Astrocyte (in vitro differentiated cells and primary cell): ENCODE results near the gene FAM219B. TPM values are rescaled to one million over a fixed set of nuclear protein-coding genes. Genes with fewer than 3 reads are reported as not detected.
"Not testable (repeated sequence)": the region's sequence is repeated elsewhere in the genome, so short reads cannot be mapped to it uniquely, and the experiment has no call there.

Experiments
- DNase-seq: peaks from one replicate; pipeline ENCODE4 v3.0.0-alpha.2; 2010; ENCODE audit warnings: low read depth
- FAIRE-seq: peaks from 2 replicates; lab custom pipeline; 2011; peaks lifted over from hg19 to GRCh38; lab: Jason Lieb, UNC
- H2AFZ ChIP-seq: 2 replicates; pipeline ENCODE4 v1.6.0; 2012; ENCODE audit warnings: low read depth, low read length, inconsistent platforms
- H3K27ac ChIP-seq: 2 replicates; pipeline ENCODE4 v1.5.1; 2011; ENCODE audit warnings: low read depth, low read length, inconsistent platforms
- H3K27me3 ChIP-seq: 2 replicates; pipeline ENCODE4 v1.6.0; 2011; ENCODE audit warnings: low read length, inconsistent platforms; ENCODE audit not compliant: insufficient read depth
- H3K36me3 ChIP-seq: 2 replicates; pipeline ENCODE4 v1.5.1; 2011; ENCODE audit warnings: low read length, inconsistent platforms; ENCODE audit not compliant: insufficient read depth
- H3K4me1 ChIP-seq: 2 replicates; pipeline ENCODE4 v1.5.1; 2011; ENCODE audit warnings: low read length, inconsistent platforms; ENCODE audit not compliant: insufficient read depth
- H3K4me2 ChIP-seq: 2 replicates; pipeline ENCODE4 v1.6.0; 2012; ENCODE audit warnings: low read length, inconsistent platforms
- H3K4me3 ChIP-seq: 2 replicates; pipeline ENCODE4 v1.5.1; 2011; ENCODE audit warnings: low read depth, mild to moderate bottlenecking, low read length, inconsistent platforms; ENCODE audit not compliant: insufficient read depth
- H3K79me2 ChIP-seq: 2 replicates; pipeline ENCODE4 v1.6.0; 2012; ENCODE audit warnings: mild to moderate bottlenecking, low read length, inconsistent platforms; ENCODE audit not compliant: insufficient read depth
- H3K9ac ChIP-seq: 2 replicates; pipeline ENCODE4 v1.6.0; 2012; ENCODE audit warnings: mild to moderate bottlenecking, low read length, inconsistent platforms
- H3K9me3 ChIP-seq: 2 replicates; pipeline ENCODE4 v1.5.1; 2012; ENCODE audit warnings: low read depth, mild to moderate bottlenecking, low read length, inconsistent platforms; ENCODE audit not compliant: insufficient read depth
- H4K20me1 ChIP-seq: 2 replicates; pipeline ENCODE4 v1.6.0; 2012; ENCODE audit warnings: low read length, inconsistent platforms; ENCODE audit not compliant: insufficient read depth
- H3K27ac Mint-ChIP-seq: one replicate; pipeline ENCODE4 v1.8.0; 2021; ENCODE audit warnings: mild to moderate bottlenecking, mixed read lengths; ENCODE audit not compliant: unreplicated experiment
- H3K27me3 Mint-ChIP-seq: one replicate; pipeline ENCODE4 v1.8.0; 2021; ENCODE audit warnings: low read depth, mixed read lengths; ENCODE audit not compliant: unreplicated experiment
- H3K36me3 Mint-ChIP-seq: one replicate; pipeline ENCODE4 v1.8.0; 2021; ENCODE audit warnings: low read depth, mixed read lengths; ENCODE audit not compliant: unreplicated experiment
- H3K4me1 Mint-ChIP-seq: one replicate; pipeline ENCODE4 v1.8.0; 2021; ENCODE audit warnings: low read depth, mixed read lengths; ENCODE audit not compliant: unreplicated experiment
- H3K4me3 Mint-ChIP-seq: one replicate; pipeline ENCODE4 v1.8.0; 2021; ENCODE audit warnings: mild to moderate bottlenecking, moderate library complexity, mixed read lengths; ENCODE audit not compliant: unreplicated experiment
- H3K9me3 Mint-ChIP-seq: one replicate; pipeline ENCODE4 v1.8.0; 2021; ENCODE audit warnings: mild to moderate bottlenecking, mixed read lengths; ENCODE audit not compliant: unreplicated experiment
- CTCF ChIP-seq: IDR thresholded peaks from 2 replicates; pipeline ENCODE4 v1.5.1; 2011; ENCODE audit warnings: low read depth, mild to moderate bottlenecking, inconsistent platforms, low read length, moderate library complexity; ENCODE audit not compliant: insufficient read depth
- EZH2 ChIP-seq: IDR thresholded peaks from 2 replicates; pipeline ENCODE4 v1.6.1; 2012; ENCODE audit warnings: mild to moderate bottlenecking, low read length, inconsistent platforms; ENCODE audit not compliant: insufficient read depth
- total RNA-seq: library from RNA; stranded (reverse); gene quantifications from 2 replicates; pipeline ENCODE4 v1.2.1, GENCODE V29; 2021

Gene FAM219B
- total RNA-seq, 1 donor from 2014 or later, result 97.1 TPM

- no peaks in the 10 kb centered on the region for H3K9me3 Mint-ChIP-seq
- H3K36me3 ChIP-seq, result peaks cover 30% of the 10 kb centered on the region
- no peaks in the 10 kb centered on the region for H3K4me1 ChIP-seq
- FAIRE-seq, result no peak
- H3K27ac Mint-ChIP-seq, result no peak overlapping the region
- no peak overlapping the region for H3K4me3 Mint-ChIP-seq
- no peak overlapping the region for H3K27ac ChIP-seq
- no peak overlapping the region for H3K9ac ChIP-seq
- TF ChIP-seq EZH2 (no peak), CTCF (no peak)
- no peaks in the 10 kb centered on the region for H3K27me3 ChIP-seq
- H3K4me2 ChIP-seq, result no peak overlapping the region
- no peak overlapping the region for H3K4me3 ChIP-seq
- no peak for DNase-seq
- no peaks in the 10 kb centered on the region for H4K20me1 ChIP-seq
- H3K27me3 Mint-ChIP-seq, result no peaks in the 10 kb centered on the region
- no peaks in the 10 kb centered on the region for H3K4me1 Mint-ChIP-seq
- H3K36me3 Mint-ChIP-seq, result peaks cover 22% of the 10 kb centered on the region
- no peak overlapping the region for H2AFZ ChIP-seq
- H3K79me2 ChIP-seq, result no peaks in the 10 kb centered on the region
- H3K9me3 ChIP-seq, result no peaks in the 10 kb centered on the region
These were observed 11.0 kb upstream of the FAM219B start for GRCh38 chr15:74917676-74918075.

GRCh38 chr15:74913799-74914198 is 7.1 kb upstream of the FAM219B start:
- H3K4me3 ChIP-seq, H3K79me2 ChIP-seq, H3K27me3 Mint-ChIP-seq, H3K27me3 ChIP-seq, H3K27ac Mint-ChIP-seq, H3K9me3 Mint-ChIP-seq, FAIRE-seq, H3K9ac ChIP-seq, DNase-seq, H3K4me1 ChIP-seq, H4K20me1 ChIP-seq, H3K4me2 ChIP-seq, H3K4me1 Mint-ChIP-seq, H3K27ac ChIP-seq, H3K9me3 ChIP-seq, H3K4me3 Mint-ChIP-seq, H2AFZ ChIP-seq: not testable (repeated sequence)
- H3K36me3 Mint-ChIP-seq, result peaks cover 18% of the 10 kb centered on the region
- H3K36me3 ChIP-seq, result peaks cover 26% of the 10 kb centered on the region

GRCh38 chr15:74913041-74913440 is 6.4 kb upstream of the FAM219B start:
- H3K27me3 Mint-ChIP-seq, result no peaks in the 10 kb centered on the region
- H3K4me1 Mint-ChIP-seq, result no peaks in the 10 kb centered on the region
- Histone ChIP-seq H3K27me3 (no peaks in the 10 kb centered on the region), H3K4me3 (no peak overlapping the region), H3K36me3 (peaks cover 21% of the 10 kb centered on the region), H3K9ac (no peak overlapping the region), H3K27ac (no peak overlapping the region), H3K4me2 (no peak overlapping the region), H3K4me1 (no peaks in the 10 kb centered on the region), H2AFZ (no peak overlapping the region), H3K79me2 (no peaks in the 10 kb centered on the region), H4K20me1 (no peaks in the 10 kb centered on the region), H3K9me3 (no peaks in the 10 kb centered on the region)
- no peak for DNase-seq
- FAIRE-seq, result no peak
- no peak for TF ChIP-seq EZH2
- TF ChIP-seq CTCF, result no peak
- no peaks in the 10 kb centered on the region for H3K9me3 Mint-ChIP-seq
- H3K27ac Mint-ChIP-seq, result no peak overlapping the region
- H3K4me3 Mint-ChIP-seq, result no peak overlapping the region
- peaks cover 13% of the 10 kb centered on the region for H3K36me3 Mint-ChIP-seq
